GM19328 (cell line): ENCODE measurements around the gene MAPK1.
"Not testable (repeated sequence)": the region's sequence is repeated elsewhere in the genome, so short reads cannot be mapped to it uniquely, and the experiment has no call there.

Experiments
- ATAC-seq: cut with Tn5 transposase; IDR thresholded peaks from one replicate; pipeline ENCODE4 v1.9.1; 2021; ENCODE audit warnings: mild to moderate bottlenecking, moderate library complexity; ENCODE audit not compliant: unreplicated experiment

The MAPK1 gene

DNA sequence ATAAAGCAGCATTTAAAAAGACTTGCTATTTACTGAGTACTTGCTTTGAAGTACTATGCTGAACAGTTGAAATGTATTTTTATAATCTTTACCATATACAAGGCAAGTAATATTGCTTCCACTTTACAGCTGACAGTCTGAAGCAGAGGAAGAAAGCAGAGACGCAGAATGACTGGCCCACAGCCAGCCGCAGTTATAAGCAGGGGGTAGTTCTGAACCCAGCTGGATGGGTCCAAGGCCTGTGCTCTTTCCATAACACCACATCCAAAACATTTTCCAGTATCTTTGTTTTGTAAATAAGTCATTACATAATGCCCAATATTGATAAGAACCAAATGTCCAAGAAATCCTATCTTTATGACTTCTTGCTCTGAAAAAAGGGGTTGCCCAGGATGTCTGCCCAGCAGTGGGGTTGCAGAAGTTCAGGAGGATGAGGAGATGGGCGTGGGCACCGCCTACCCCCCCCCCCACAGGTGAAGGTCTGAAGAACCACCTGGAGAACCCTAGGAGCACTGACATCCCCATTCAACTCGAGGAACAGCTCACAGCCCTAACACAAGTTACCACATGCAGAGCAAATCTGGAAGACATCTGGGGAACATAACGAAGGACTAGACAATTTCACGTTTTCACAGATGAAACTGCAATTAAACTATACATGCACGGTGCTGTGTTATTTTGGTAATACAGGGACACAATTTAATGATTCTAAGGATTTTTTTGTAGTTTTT is 107.6 kb downstream of the MAPK1 start:
- ATAC-seq, result no peak

DNA sequence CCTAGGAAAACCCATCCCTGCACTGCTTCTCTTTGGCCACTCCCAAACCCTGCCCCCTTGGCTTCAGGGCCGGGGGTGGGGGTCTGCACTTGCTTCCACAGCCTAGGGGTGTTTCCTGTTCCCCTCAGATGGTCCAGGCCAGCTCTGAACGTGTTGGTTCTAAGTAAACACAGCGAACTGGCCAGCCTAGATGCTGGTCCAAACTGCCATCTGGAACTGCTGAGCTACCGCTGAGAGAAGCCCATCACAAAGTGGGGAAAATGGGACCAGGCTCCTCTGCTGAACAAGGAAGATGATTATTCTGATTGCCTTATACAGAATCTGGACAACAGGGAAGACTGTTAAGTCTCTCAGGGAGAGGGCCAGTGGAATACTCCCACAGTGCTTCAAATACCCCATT is 108.4 kb downstream of the MAPK1 start:
- ATAC-seq, result no peak

DNA sequence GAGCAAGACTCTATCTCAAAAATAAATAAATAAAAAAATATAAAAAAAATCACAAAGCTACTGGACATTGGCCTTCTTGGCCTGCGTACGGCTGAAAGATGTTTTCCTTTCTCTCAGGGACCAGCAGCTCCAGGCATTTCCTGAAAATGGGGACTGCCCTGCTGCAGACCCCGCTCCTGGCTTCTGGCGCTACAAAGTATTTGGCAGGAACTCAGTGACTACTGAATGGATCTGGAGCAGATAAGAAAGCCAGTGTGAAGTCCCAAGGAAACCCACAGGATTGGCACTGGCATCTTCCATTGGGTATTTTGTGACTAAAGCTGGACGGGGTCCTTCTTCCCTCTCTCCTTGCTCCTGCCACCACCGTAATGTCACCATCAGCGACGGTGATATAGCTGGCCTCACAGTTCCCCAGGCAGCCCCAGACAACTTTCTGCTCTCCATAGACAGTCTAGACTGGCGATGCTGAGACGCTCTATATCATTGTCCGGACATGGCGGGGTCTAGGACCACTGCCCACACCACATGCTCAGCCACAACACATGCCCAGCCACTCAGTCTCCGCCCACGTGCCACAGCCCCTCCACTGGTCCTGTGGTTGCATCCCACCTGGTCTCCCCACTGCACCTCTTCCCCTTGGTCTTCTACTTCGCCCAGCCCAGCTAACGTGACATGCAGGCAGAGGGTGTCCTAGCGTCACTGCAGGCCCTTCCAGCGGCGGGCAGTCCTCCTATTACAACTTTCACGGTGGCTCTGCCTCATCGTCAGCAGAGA is 109.2 kb downstream of the MAPK1 start:
- no peak for ATAC-seq

DNA sequence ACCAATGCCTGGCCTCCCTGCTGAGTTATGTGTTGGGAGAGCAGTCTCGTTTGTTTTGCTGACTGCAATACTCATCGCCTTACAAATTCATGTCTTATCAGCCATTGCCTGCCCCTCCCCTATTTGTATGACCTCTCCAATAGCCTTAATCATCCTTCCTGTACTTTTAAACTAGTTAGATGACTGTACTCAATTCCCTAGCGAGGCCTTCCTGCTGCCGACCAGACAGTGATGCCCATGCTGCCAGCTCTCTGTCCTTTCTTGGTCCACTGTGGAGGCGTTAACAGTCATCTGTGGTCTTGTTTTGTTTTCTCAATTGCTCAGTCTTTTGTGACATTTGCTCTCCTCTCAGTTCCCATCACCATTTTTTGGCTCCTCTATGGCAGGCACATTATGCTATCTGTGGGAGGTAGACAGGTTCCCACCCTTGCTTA is 111.6 kb downstream of the MAPK1 start:
- ATAC-seq, result no peak

DNA sequence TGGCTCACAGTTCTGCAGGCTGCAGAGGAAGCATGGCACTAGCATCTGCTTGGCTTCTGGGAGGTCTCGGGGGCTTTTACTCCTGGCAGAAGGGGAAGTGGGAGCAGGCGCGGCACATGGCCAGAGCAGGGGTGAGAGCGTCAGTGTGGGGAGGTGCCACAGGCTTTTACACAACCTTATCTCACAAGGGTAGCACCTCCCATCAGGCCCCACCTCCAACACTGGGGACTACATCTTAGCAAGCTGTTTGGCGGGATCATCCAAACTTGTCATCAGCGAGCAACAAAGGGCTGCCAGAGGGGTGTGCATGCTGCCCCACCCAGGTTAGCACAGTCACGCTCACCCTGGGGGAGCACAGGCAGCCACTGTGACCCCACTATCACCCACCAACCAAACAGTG is 112.9 kb downstream of the MAPK1 start:
- ATAC-seq, result no peak

DNA sequence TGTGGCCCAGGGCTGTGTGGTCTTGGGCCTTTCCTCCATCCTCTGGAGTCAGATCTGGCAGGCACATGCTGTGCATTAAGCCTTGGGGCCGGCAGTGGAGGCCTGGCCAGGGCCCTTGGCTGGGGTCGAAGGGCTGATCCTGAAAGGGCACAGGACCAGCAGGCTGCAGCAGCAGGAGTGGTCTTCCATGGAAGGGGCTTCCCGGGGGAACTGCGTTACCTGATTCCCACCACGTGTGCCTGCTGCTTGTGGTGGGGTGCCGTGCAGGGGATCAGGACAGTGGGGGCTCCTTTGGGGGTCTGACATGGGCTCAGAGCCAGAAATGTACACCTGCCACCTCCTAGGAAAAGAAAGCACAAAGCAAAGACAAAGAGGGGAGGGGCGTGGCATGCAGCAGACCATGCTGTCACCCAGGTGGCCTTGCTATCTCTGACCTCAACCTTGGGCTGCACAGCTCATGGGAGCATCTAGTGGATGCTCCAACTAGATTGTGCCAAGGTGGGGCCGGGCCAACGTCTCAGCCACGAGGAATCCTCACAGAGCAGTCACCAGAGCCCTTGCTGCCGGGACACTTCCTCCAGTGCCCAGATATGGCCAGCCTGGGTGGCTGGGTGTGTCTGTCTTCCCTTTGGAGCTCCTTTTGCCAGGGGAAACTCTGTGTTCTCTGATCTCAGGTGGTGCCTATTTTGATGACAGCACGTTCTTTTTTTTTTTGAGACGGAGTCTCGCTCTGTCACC is 113.9 kb downstream of the MAPK1 start:
- ATAC-seq, result no peak

DNA sequence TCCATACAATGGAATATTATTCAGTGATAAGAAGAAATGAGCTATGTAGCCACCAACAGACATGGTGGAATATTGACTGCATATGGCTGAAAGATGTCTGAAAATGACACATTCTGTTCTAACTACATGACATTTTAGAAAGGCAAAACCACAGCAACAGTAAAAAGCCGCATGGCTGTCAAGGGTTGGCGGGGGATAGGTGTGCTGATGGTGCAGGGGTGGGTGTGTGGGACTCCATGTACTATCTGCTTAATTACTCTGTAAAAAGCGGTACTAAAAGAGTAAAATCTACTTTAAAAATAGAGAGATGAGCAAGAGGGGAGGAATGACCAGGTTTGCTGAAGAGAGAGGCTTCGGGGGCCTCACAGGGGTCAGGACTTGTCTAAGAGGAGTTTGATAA is 115.2 kb downstream of the MAPK1 start:
- no peak for ATAC-seq

DNA sequence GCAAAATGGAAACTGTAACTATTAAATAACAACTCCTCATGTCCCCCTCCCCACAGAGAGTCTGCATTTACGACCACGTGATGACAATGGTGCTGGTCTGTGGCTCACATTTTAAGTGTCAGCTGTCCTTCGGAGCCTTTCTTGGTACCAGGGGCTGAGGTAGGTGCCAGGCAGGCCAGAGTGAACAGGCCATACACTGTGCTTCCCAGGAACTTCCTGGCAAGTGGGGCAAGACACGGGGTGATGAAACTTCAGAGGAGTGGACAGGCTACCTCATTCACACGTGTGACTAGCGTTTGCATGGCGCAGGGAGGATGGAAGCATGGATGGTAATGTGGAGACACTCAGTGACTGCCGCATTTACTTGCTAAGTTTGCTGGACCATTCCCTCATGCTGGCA is 121.5 kb downstream of the MAPK1 start:
- no peak for ATAC-seq

DNA sequence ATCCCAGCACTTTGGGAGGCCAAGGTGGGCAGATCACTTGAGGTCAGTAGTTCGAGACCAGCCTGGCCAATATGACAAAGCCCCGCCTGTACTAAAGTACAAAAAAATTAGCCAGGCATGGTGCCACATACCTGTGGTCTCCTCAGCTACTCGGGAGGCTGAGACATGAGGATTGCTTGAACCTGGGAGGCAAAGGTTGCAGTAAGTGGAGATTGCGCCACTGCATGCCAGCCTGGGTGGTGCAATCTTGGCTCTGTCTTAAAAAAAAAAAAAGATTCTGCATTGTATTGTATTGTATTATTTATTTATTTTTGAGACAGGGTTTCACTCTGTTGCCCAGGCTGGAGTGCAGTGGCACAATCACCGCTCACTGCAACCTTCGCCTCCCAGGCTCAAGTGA is 122.5 kb downstream of the MAPK1 start:
- ATAC-seq, result not testable (repeated sequence)

DNA sequence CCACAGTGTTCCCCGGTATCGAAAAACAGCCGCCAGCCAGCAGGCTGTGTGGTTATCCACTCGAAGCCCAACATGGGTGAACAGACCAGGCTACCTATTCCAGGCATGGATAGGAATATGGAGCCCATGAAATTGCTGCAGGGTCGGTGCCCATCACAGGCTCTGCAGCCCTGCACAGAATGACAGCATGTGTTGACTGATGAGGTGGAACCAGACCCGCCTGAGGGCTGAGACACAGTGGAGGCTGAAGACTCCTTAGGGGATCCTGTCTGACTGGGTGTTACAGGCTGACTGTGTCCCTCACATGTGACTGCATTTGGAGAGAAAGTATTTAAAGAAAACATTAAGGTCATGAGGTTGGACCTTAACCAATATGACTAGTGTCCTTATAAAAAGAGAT is 125.7 kb downstream of the MAPK1 start:
- ATAC-seq, result no peak

DNA sequence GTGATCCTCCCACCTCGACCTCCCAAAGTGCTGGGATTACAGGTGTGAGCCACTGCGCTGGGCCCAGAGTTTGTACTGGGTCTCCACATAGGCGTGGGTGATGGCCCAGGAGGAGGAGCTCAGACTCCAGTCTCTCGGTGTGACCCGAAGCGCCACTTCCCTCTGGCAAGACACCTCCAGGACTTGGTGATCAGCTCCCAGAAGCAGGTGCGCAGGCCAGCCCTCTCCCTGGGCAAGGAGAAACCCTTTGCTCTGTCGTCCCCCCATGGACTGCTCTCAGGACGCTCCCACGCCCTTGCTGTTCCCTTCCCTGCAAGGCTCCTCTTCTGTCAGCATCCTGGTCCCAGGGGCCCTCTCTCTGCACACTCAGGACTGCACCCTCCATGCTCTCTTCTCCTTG is 126.4 kb downstream of the MAPK1 start:
- ATAC-seq, result no peak

DNA sequence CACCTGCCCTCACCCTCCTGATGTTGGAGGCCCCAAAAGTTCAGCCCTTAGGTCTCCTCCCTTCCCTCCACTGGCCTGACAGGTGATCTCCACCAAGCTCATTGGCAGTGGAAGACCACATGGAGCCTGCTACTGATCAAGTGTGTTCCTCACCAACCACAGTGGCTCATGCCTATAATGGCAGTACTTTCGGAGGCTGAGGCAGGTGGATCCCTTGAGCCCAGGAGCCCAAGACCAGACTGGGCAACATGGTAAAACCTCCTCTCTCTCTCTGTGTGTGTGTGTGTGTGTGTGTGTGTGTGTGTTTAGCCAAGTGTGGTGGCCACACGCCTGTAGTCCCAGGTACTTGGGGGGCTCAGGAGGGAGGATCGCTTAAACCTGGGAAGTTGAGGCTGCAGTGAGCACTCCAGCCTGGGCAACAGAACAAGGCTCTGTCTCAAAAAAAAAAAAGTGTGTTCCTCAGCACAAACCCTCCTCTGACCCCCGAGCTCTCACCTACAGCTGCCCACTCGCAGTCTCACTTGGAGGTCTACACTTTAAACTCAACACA is 127.5 kb downstream of the MAPK1 start:
- no peak for ATAC-seq

DNA sequence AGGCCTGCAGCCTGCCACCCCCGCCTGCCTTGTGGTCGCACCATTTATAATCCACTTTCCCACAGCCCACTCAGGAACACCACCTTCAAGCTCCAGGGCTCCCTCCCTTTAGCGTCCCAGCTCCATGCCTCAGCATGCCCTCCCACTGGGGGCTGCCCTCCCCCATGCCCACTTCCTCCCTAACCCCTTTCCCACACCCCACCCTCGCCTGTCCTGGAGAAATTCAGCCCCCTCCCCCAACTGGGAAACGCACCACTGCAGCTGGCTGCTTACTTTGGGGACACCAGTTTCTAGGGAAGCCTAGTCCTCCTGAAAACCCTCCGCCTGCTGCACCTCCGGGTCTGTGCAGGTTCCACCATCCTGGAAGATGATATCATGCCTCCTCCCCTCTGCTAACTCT is 128.5 kb downstream of the MAPK1 start:
- no peak for ATAC-seq

DNA sequence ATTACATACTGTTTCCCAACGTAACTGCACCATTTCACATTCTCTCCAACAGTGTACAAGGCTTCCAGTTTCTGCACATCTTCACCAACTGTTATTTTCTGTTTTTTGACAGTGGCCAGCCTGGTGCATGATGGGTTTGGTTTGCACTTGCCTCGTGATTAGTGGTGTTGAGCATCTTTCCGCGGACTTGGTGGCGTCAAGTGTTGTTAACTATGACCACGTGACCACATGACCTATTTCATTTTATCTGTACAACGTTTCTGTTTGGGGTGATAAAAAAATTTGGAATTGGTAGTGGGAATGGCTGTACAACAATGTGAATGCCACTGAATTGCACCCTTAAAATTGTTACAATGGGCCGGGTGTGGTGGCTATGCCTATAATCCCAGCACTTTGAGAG is 129.4 kb downstream of the MAPK1 start:
- ATAC-seq, result no peak

DNA sequence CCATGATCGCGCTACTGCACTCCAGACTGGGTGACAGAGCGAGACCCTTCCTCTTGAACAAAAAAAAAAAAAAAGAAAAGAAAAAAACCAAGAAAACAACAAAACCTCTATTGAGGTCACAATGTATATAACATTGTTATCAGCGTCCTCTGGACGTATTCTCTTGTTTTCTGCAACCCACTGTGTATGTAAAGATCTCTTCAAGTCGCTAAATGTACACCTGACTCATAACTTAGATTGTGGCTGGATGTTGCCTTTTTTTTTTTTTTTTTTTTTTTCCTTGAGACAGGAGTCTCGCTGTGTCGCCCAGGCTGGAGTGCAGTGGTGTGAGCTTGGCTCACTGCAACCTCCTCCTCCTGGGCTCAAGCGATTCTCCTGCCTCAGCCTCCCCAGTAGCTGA is 130.5 kb downstream of the MAPK1 start:
- no peak for ATAC-seq

DNA sequence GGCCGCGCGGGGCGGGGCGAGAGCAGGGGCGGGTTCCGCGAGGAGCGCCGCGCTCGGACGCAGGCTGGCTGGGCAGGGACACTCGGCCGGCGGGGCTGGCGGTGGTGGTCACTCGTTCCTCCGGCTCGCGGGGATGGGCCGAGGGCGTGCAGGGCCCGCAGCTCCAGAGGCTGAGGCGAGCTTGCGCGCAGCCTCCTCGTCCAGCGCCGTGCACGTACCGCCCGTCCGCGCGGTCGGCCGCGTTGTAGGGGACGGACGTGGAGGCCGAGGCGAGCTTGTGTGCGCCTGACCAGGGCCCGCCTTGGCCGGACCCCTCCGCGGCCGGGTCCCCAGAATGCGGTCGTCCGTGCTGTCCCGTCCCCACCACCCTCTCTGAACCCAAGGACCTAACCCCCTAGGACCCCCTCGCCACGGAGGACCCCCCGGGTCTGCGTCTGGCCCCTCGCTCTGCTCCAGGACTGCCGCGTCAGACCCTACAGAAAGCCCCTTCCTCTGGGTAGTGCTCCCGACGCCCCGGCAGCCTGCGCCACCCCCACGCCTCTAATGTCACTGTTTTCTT is 131.3 kb downstream of the MAPK1 start:
- no peak for ATAC-seq

DNA sequence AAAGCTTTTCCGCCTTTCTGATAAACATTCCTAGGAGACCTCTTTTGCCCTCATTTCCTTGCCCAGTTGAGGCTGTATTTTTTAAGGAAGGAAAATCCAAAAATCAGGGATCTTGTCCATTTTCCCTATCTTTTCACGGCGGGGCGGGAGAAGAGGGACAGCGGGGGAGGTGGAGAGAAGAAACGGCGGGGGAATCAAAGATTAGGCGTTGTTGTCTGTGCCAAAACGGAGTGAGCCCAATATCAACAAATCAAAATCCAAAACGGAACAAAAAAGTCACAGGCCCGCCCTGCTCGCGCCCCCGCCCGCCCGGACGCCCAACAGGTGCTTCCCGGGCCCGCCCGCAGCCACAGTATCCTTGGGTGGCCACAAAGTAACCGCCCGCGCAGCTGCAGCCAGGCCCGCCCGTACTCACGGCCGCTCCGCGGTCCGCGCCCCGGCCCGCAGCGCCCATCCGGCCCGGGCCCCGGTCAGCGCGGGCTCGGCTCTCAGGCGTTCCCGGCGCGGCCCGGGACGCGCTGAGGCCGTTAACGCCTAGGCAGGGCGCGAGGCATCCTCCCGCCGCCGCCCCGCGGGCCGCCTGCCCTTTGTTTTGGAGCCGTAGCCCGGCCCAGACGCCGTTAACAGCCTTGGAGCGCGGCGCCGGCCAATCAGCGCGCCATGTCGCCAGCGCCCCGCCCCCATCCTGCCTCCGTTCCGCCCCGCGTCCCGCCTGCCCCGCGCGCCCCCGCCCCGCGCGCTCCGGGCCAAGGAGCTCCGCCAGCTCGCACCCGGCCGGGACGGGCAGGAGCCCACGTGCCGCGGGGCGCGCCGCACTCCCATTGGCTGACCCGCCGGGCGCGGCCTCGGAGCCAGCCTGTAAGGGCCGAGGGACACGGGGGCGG is 132.0 kb downstream of the MAPK1 start, which contains the start of gene YPEL1:
Gene YPEL1 (minus strand): TSS at position 595 of the 884 bp plus-strand sequence. CDS start 25,050 bp downstream, outside the sequence.
- ATAC-seq, result peak; percentile 79

DNA sequence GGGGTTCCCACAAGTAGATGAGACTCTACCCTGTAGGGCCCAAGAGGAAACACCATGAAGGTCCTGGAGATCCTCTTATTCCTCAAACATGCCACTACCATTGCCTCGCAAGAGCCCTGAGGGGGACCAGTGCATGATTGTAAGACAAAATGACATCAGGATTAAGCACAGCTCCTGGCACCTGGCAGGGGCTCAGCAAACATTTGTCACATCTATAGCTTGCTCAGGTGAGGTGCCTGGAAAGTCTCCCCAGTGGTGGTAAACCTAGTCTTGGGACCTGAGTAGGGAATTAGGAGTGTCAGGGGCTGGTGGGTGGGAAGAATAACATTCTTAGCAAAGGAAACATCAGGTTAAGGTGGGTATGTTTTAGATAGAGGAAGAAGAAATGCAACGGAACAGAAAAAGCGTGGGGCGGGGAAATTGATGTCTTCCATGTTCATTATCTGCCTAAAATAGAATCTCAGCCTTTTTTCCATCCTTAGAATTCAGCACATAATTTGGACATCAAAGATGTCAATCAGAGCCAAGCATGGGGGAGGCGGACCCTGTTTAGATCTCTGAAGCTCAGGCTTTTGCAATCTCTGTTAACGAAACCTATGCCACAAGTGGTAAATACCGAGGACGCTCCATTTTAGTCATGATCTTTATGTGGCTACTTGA is 132.8 kb downstream of the MAPK1 start:
- no peak for ATAC-seq

DNA sequence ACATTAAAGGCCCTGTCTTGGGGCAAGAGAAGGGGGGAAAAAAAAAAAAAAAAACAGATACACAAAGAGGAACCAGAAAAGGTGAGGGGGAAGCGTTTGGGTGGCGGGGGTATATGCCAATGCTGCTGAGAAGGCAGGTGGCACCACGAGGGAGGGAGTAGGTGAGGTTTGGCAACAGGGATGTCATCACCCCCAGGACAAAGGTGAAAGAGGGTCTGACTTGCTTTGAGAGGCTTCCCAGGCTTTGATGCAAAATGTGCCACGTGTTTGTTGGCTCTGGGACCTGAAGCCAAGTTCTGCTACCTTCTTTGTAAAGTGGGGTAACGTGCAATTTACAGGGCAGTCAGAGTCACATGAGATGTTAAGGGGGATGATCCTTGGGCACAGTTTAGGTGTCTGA is 135.9 kb downstream of the MAPK1 start:
- no peak for ATAC-seq
